Brain microvascular endothelial cell (primary cell): Measurements from ENCODE around the gene PRL.

Experiments
- DNase-seq: peaks from one replicate; pipeline ENCODE4 v3.0.0-alpha.2; 2020
- H3K27ac ChIP-seq: fragments of 250-450 bp; sonication (Bioruptor Pico); 2 replicates; pipeline ENCODE4 v1.5.1; 2020; ENCODE audit warnings: mild to moderate bottlenecking, moderate library complexity
- H3K27me3 ChIP-seq: fragments of 250-450 bp; sonication (Bioruptor Pico); replicated peaks from 2 replicates; pipeline ENCODE4 v1.5.1; 2020; ENCODE audit warnings: mild to moderate bottlenecking
- H3K36me3 ChIP-seq: fragments of 250-450 bp; sonication (Bioruptor Pico); replicated peaks from 2 replicates; pipeline ENCODE4 v1.5.1; 2020; ENCODE audit warnings: mild to moderate bottlenecking
- H3K4me3 ChIP-seq: 2 replicates; pipeline ENCODE4 v1.5.1; 2011; ENCODE audit warnings: low read depth, mild to moderate bottlenecking, control low read depth, low read length, moderate library complexity
- in situ Hi-C: cut with HindIII; loops from 2 replicates; pipeline ENCODE4 v1.10.0; 2017; ENCODE audit warnings: low sequenced_read_pairs, low pct_ligation_motif_present
- TF ChIP-seq, protein P1 (sequence below): IDR thresholded peaks from 2 replicates; pipeline ENCODE4 v1.5.1; 2011; ENCODE audit warnings: low read depth, mild to moderate bottlenecking, moderate library complexity, low read length, control low read depth, inconsistent platforms; ENCODE audit errors: missing control alignments

Gene PRL

DNA sequence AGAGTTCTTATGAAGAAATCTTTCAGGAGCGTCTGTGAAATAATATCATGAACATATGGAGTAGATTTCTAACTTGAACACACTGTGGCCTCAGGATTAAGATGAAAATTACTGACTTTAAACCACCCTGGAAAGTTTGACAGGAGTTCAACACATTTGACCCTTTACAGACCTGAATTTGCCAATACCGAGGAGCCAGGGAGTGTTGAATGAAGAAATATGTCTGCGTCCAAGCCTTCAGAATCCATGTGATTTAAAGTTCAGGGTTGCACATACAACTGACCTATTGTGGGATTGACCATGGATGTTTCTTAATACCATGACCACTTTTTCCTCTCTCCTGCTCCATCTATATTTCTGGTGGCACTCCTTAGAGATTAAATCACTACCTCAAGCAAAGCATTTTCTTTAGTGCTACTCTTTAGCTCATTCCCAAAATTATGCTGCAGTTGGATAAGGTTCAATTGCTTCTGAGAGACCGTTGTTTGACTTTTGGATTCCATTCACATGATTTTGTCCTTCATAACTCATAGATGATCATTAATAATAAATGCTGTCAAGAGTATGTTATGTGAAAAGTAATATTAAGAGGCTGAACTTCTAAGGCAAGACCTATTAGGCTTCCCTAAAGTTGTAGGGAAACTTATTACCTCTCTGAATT, 57.4 kb downstream of the PRL start:
- no peaks in the 10 kb centered on the region for H3K27me3 ChIP-seq
- in situ Hi-C loops = no loop called here
- TF ChIP-seq, protein P1, sequence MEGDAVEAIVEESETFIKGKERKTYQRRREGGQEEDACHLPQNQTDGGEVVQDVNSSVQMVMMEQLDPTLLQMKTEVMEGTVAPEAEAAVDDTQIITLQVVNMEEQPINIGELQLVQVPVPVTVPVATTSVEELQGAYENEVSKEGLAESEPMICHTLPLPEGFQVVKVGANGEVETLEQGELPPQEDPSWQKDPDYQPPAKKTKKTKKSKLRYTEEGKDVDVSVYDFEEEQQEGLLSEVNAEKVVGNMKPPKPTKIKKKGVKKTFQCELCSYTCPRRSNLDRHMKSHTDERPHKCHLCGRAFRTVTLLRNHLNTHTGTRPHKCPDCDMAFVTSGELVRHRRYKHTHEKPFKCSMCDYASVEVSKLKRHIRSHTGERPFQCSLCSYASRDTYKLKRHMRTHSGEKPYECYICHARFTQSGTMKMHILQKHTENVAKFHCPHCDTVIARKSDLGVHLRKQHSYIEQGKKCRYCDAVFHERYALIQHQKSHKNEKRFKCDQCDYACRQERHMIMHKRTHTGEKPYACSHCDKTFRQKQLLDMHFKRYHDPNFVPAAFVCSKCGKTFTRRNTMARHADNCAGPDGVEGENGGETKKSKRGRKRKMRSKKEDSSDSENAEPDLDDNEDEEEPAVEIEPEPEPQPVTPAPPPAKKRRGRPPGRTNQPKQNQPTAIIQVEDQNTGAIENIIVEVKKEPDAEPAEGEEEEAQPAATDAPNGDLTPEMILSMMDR = no peak
- no peak overlapping the region for H3K4me3 ChIP-seq
- no peaks in the 10 kb centered on the region for H3K36me3 ChIP-seq
- no peak for DNase-seq
- H3K27ac ChIP-seq = no peak overlapping the region

DNA sequence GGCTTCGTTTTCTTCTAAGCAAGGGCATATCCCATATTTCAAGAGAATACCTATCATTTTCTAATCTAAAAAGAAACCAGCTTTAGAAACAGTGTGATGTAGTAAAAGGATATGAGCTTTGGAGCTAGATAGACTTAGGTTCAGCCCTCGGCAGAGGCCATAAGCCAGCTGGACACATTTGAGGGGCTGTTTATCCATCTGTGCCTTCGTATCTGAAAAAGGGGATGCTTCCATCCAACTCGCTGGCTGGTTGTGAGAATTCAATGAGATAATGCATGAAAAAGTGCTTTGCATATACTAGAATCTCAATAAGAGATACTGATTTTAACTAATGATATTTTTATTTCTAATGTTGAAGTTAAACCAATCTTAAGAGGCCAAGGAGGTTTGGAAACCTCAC, 58.0 kb downstream of the PRL start:
- Histone ChIP-seq H3K27ac (no peak overlapping the region), H3K36me3 (no peaks in the 10 kb centered on the region), H3K27me3 (no peaks in the 10 kb centered on the region), H3K4me3 (no peak overlapping the region)
- in situ Hi-C loops = no loop called here
- DNase-seq = no peak
- TF ChIP-seq, protein P1 = no peak

DNA sequence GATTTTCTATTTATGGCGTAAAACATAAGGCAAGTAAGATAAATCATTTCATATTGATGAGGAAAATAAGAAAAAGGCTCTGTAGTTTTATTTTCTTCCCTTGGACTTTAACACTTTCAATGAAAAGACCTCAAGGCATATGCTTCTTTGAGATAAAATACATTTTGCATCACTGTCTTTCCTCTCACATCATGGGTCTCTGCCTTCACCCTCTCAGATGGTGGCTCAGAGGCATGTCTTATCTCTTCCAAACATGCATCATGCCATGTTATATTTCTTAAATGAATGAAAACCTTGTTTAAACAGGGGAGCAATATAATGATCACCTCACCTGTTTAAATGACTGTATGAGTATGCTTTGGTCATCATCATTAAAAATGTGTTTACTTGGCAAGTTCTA, 59.3 kb downstream of the PRL start:
- Histone ChIP-seq H3K4me3 (no peak overlapping the region), H3K27ac (no peak overlapping the region), H3K36me3 (no peaks in the 10 kb centered on the region), H3K27me3 (no peaks in the 10 kb centered on the region)
- in situ Hi-C loops = no loop called here
- TF ChIP-seq, protein P1 = no peak
- DNase-seq = no peak
